Endothelial cell of umbilical vein (primary cell): ENCODE data around the gene ZNF74. TPM values are rescaled to one million over a fixed set of nuclear protein-coding genes. Genes with fewer than 3 reads are reported as not detected.
"Not testable (repeated sequence)": the region's sequence is repeated elsewhere in the genome, so short reads cannot be mapped to it uniquely, and the experiment has no call there.

ENCODE experiments used
- BruUV-seq: library from RNA; stranded (reverse); fragments of 400-500 nt; replicated peaks from 2 replicates; lab custom pipeline; 2021; lab: Mats Ljungman, UMichigan
- CTCF ChIA-PET: fragments of 300-600, 350-600 bp; sonication (Branson Sonifier 250); formaldehyde crosslinking; loops from one replicate; lab custom pipeline; 2021; ENCODE audit warnings: antibody characterized with exemption, inconsistent platforms; lab: Charles Lee
- POLR2A ChIA-PET: fragments of 300-600, 350-600 bp; sonication (Branson Sonifier 250); formaldehyde crosslinking; loops from one replicate; lab custom pipeline; 2021; ENCODE audit warnings: antibody characterized with exemption, inconsistent platforms; lab: Charles Lee
- DNase-seq: peaks from one replicate; pipeline ENCODE4 v3.0.0-alpha.2; 2011; ENCODE audit warnings: low read depth, low spot score
- FAIRE-seq: peaks from 2 replicates; lab custom pipeline; 2011; peaks lifted over from hg19 to GRCh38; lab: Jason Lieb, UNC
- H2AFZ ChIP-seq: 2 replicates; pipeline ENCODE4 v1.6.0; 2012; ENCODE audit warnings: low read depth, low read length, control low read depth, inconsistent platforms
- H3K27ac ChIP-seq: 2 replicates; pipeline ENCODE4 v1.5.1; 2011; ENCODE audit warnings: low read depth, mild to moderate bottlenecking, control low read depth, low read length, moderate library complexity; ENCODE audit not compliant: insufficient read depth
- H3K27me3 ChIP-seq, 2 experiments: 2 replicates each; pipeline versions ENCODE4 v1.6.0 to v1.6.1; 2011; ENCODE audit warnings: low read length in 2 of 2, mixed read lengths in 1 of 2; ENCODE audit not compliant: control insufficient read depth in 2 of 2, insufficient read depth in 2 of 2
- H3K36me3 ChIP-seq, 2 experiments: 2 replicates in 1 of 2; 3 replicates in 1 of 2; pipeline ENCODE4 v1.5.1; 2011; ENCODE audit warnings: low read length in 2 of 2, mild to moderate bottlenecking in 1 of 2, moderate library complexity in 1 of 2; ENCODE audit not compliant: control insufficient read depth in 2 of 2, insufficient read depth in 2 of 2; ENCODE audit errors: extremely low read depth in 1 of 2
- H3K4me1 ChIP-seq: 3 replicates; pipeline ENCODE4 v1.5.1; 2011; ENCODE audit warnings: mild to moderate bottlenecking, low read length; ENCODE audit not compliant: control insufficient read depth, insufficient read depth; ENCODE audit errors: extremely low read depth
- H3K4me2 ChIP-seq: 2 replicates; pipeline ENCODE4 v1.6.1; 2011; ENCODE audit warnings: low read length, control low read depth, mixed read lengths; ENCODE audit not compliant: insufficient read depth
- H3K4me3 ChIP-seq, 3 experiments: fragments of 200-600 bp in 1 of 3; sonication (generic), shearing (Covaris generic) in 1 of 3; replicated peaks in 1 of 3; 2 replicates each; pipeline ENCODE4 v1.5.1; 2011 to 2016; ENCODE audit warnings: control low read depth in 3 of 3, low read length in 3 of 3, mild to moderate bottlenecking in 2 of 3, inconsistent platforms in 1 of 3, low read depth in 1 of 3, moderate library complexity in 1 of 3; ENCODE audit not compliant: insufficient read depth in 1 of 3
- H3K79me2 ChIP-seq: 2 replicates; pipeline ENCODE4 v1.6.0; 2012; ENCODE audit warnings: low read length, inconsistent platforms; ENCODE audit not compliant: control insufficient read depth, insufficient read depth
- H3K9ac ChIP-seq: replicated peaks from 2 replicates; pipeline ENCODE3; 2011; ENCODE audit warnings: low read length, control low read depth; ENCODE audit not compliant: insufficient read depth; ENCODE audit errors: extremely low read depth
- H3K9me1 ChIP-seq: replicated peaks from 3 replicates; pipeline ENCODE4 v1.6.0; 2011; ENCODE audit warnings: mild to moderate bottlenecking, low read length; ENCODE audit not compliant: control insufficient read depth, insufficient read depth; ENCODE audit errors: extremely low read depth
- H3K9me3 ChIP-seq: replicated peaks from 2 replicates; pipeline ENCODE4 v1.5.1; 2012; ENCODE audit warnings: low read length, inconsistent platforms; ENCODE audit not compliant: control insufficient read depth, insufficient read depth
- H4K20me1 ChIP-seq: replicated peaks from 2 replicates; pipeline ENCODE3; 2011; ENCODE audit warnings: mild to moderate bottlenecking, low read length; ENCODE audit not compliant: control insufficient read depth, insufficient read depth; ENCODE audit errors: extremely low read depth
- GATA2 ChIP-seq: IDR thresholded peaks from 2 replicates; pipeline ENCODE4 v1.7.0; 2011; ENCODE audit warnings: low read depth, mild to moderate bottlenecking, moderate library complexity, mixed read lengths, low read length; ENCODE audit not compliant: insufficient read length, insufficient read depth
- dilution Hi-C: fragments of 300-500 bp; cut with MboI; formaldehyde crosslinking; loops from one replicate; pipeline ENCODE4 v1.15.0; 2019; ENCODE audit warnings: low sequenced_read_pairs; ENCODE audit not compliant: extremely low pct_ligation_motif_present
- intact Hi-C: fragments of 100-400 bp; cut with micrococcal nuclease; formaldehyde crosslinking; loops from one replicate; pipeline ENCODE4 v1.10.0; 2022
- polyA plus RNA-seq, 4 experiments: library from polyadenylated mRNA; depleted of rRNA in 3 of 4; stranded (reverse) in 3 of 4; unstranded in 1 of 4; fragments of >200 nt; gene quantifications; 2 replicates each; pipeline versions ENCODE4 v1.2.1 to v1.2.3, GENCODE V29; 2011 to 2012; ENCODE audit warnings: missing spikeins in 1 of 4
- total RNA-seq: library from RNA; stranded (reverse); gene quantifications from 2 replicates; pipeline ENCODE4 v1.2.3, GENCODE V29; 2021
- TF ChIP-seq, protein P1 (sequence below), 2 donors: IDR thresholded peaks; 1 replicate in 1 of 2; 2 replicates in 1 of 2; pipeline ENCODE4 v1.5.1; 2011; ENCODE audit warnings: low read length in 2 of 2, mild to moderate bottlenecking in 2 of 2, moderate library complexity in 2 of 2, control low read depth in 1 of 2, inconsistent platforms in 1 of 2, low read depth in 1 of 2; ENCODE audit not compliant: insufficient read depth in 1 of 2; ENCODE audit errors: extremely low read depth in 1 of 2

ZNF74 gene
- total and polyA plus RNA-seq, 2 donors (not counting 3 experiments of a cell fraction or from before 2014, with no cell fraction given): 8.6 to 13.4 TPM

DNA sequence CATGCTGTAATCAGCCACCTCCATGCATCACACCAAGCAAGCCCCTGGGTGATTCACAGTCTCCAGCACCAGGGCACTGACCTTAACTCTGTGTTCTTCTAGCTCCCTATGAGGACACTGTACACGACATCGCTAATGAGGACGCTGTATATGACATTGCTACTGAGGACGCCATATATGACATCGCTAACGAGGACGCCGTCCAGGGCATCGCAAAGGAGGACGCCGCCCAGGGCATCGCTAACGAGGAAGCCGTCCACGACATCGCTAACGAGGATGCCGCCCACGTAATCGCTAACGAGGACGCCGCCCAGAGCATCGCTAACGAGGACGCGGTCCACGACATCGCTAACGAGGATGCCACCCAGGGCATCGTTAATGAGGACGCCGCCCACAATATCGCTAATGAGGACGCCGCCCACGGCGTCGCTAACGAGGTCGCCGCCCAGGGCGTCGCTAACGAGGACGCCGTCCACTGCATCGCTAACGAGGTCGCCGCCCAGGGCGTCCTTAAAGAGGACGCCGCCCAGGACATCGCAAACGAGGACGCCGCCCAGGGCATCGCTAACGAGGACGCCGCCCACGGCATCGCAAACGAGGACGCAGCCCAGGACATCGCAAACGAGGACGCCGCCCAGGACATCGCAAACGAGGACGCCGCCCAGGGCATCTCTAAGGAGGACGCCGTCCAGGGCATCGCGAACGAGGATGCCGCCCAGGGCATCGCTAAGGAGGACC is 39.5 kb upstream of the ZNF74 start:
- POLR2A ChIA-PET: no interaction called here
- BruUV-seq: no TSS peak

GRCh38 chr22:20355939-20356636 is 37.9 kb upstream of the ZNF74 start:
- H3K4me2 ChIP-seq, H2AFZ ChIP-seq, intact Hi-C loops, H3K9me3 ChIP-seq, POLR2A ChIA-PET, DNase-seq, H3K9ac ChIP-seq, H3K9me1 ChIP-seq, H3K36me3 ChIP-seq, FAIRE-seq, BruUV-seq, CTCF ChIA-PET, H3K27me3 ChIP-seq, H3K4me1 ChIP-seq, dilution Hi-C loops, H3K27ac ChIP-seq, H3K4me3 ChIP-seq, H3K79me2 ChIP-seq, H4K20me1 ChIP-seq: not testable (repeated sequence)

More for the DNA sequence above, 39.5 kb upstream of the ZNF74 start:
- no peak overlapping the region for H2AFZ ChIP-seq
- no peak overlapping the region for H3K27ac ChIP-seq
- H3K36me3 ChIP-seq: no peaks in the 10 kb centered on the region
- TF ChIP-seq, protein P1, sequence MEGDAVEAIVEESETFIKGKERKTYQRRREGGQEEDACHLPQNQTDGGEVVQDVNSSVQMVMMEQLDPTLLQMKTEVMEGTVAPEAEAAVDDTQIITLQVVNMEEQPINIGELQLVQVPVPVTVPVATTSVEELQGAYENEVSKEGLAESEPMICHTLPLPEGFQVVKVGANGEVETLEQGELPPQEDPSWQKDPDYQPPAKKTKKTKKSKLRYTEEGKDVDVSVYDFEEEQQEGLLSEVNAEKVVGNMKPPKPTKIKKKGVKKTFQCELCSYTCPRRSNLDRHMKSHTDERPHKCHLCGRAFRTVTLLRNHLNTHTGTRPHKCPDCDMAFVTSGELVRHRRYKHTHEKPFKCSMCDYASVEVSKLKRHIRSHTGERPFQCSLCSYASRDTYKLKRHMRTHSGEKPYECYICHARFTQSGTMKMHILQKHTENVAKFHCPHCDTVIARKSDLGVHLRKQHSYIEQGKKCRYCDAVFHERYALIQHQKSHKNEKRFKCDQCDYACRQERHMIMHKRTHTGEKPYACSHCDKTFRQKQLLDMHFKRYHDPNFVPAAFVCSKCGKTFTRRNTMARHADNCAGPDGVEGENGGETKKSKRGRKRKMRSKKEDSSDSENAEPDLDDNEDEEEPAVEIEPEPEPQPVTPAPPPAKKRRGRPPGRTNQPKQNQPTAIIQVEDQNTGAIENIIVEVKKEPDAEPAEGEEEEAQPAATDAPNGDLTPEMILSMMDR (IDR thresholded peaks at IDR 0.05; ENCODE audit: extremely low read depth in 1 of 2, insufficient read depth in 1 of 2, low read depth in 1 of 2, low read length in 2 of 2): no peak
- TF ChIP-seq GATA2: no peak
- FAIRE-seq (no peak), DNase-seq (no peak)
- CTCF ChIA-PET: no interaction called here
- no peaks in the 10 kb centered on the region for H3K27me3 ChIP-seq
- no peaks in the 10 kb centered on the region for H3K9me3 ChIP-seq
- no peaks in the 10 kb centered on the region for H3K9me1 ChIP-seq
- H3K4me2 ChIP-seq: no peak overlapping the region
- H4K20me1 ChIP-seq: no peaks in the 10 kb centered on the region
- H3K4me3 ChIP-seq: no peak overlapping the region
- H3K9ac ChIP-seq: no peak overlapping the region
- no peaks in the 10 kb centered on the region for H3K79me2 ChIP-seq
- dilution Hi-C loops (no loop called here), intact Hi-C loops (no loop called here)
- H3K4me1 ChIP-seq: no peaks in the 10 kb centered on the region

DNA sequence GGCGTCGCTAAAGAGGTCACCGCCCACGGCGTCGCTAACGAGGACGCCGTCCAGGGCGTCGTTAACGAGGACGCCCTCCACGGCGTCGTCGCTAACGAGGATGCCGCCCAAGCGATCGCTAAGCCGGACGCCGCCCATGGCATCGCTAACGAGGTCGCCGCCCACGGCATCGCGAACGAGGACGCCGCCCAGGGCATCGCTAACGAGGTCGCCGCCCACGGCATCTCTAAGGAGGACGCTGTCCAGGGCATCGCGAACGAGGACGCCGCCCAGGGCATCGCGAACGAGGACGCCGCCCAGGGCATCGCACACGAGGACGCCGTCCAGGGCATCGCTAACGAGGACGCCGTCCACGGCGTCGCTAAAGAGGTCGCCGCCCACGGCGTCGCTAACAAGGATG is 37.0 kb upstream of the ZNF74 start:
- H3K27me3 ChIP-seq, H3K79me2 ChIP-seq, H3K4me2 ChIP-seq, DNase-seq, dilution Hi-C loops, H3K4me3 ChIP-seq, H4K20me1 ChIP-seq, FAIRE-seq, POLR2A ChIA-PET, H3K27ac ChIP-seq, H2AFZ ChIP-seq, CTCF ChIA-PET, H3K36me3 ChIP-seq, BruUV-seq, intact Hi-C loops, H3K9me3 ChIP-seq, H3K9ac ChIP-seq, H3K4me1 ChIP-seq, H3K9me1 ChIP-seq: not testable (repeated sequence)
